ENCODE data around the gene ZNF804B.
A peak's percentile ranks its signal among the peaks of the same experiment; 100 is the strongest.

- TF ChIP-seq CTCF (IDR thresholded peaks at IDR 0.05) (peak; percentile 34; the same call in 1 of the 2 replicates), ZFX (IDR thresholded peaks at IDR 0.05; ENCODE audit: borderline replicate concordance) (no peak)
These were observed at the start of gene ZNF804B for GRCh38 chr7:88759230-88760135.

Data from 22Rv1 (cell line).